SU-DHL-6 (cell line): ENCODE measurements around the gene MPEG1.

ENCODE experiments used
- H2AFZ ChIP-seq: fragments of 200-600 bp; sonication (generic); 2 replicates; pipeline ENCODE4 v1.6.1; 2014; ENCODE audit warnings: low read depth, mild to moderate bottlenecking, moderate library complexity, mixed read lengths, antibody characterized with exemption, low read length; ENCODE audit not compliant: severe bottlenecking
- H3F3A ChIP-seq: fragments of 200-600 bp; shearing (Covaris generic); 2 replicates; pipeline ENCODE4 v1.6.0; 2016; ENCODE audit warnings: antibody characterized with exemption, mild to moderate bottlenecking; ENCODE audit not compliant: insufficient read depth
- H3K27ac ChIP-seq: fragments of 200-600 bp; sonication (generic); 2 replicates; pipeline ENCODE4 v1.5.1; 2016; ENCODE audit warnings: low read depth, mild to moderate bottlenecking, low read length, moderate library complexity, mixed read lengths
- H3K27me3 ChIP-seq: fragments of 200-600 bp; sonication (generic), shearing (Covaris generic); 2 replicates; pipeline ENCODE4 v1.6.0; 2014; ENCODE audit warnings: mild to moderate bottlenecking, low read length
- H3K36me3 ChIP-seq: fragments of 200-600 bp; sonication (generic); 2 replicates; pipeline ENCODE4 v1.6.1; 2014; ENCODE audit warnings: mild to moderate bottlenecking, low read length, mixed read lengths
- H3K4me2 ChIP-seq: fragments of 300-600, 200-600 bp; shearing (Covaris generic), sonication (generic); 2 replicates; pipeline ENCODE4 v1.6.0; 2014; ENCODE audit warnings: low read length, low read depth, mild to moderate bottlenecking; ENCODE audit not compliant: poor library complexity, severe bottlenecking
- H3K4me3 ChIP-seq: fragments of 200-600 bp; sonication (generic); 2 replicates; pipeline ENCODE4 v1.5.1; 2014; ENCODE audit warnings: antibody characterized with exemption, low read length, mild to moderate bottlenecking, mixed read lengths; ENCODE audit not compliant: insufficient read depth, poor library complexity, severe bottlenecking
- H3K79me2 ChIP-seq: fragments of 200-600 bp; sonication (generic); 2 replicates; pipeline ENCODE4 v1.6.1; 2014; ENCODE audit warnings: mild to moderate bottlenecking, low read length, moderate library complexity; ENCODE audit not compliant: insufficient read depth
- H3K9ac ChIP-seq: fragments of 200-600 bp; sonication (generic); 2 replicates; pipeline ENCODE4 v1.7.0; 2014; ENCODE audit warnings: mild to moderate bottlenecking, low read length
- H3K9me2 ChIP-seq: fragments of 200-600 bp; sonication (generic); replicated peaks from 2 replicates; pipeline ENCODE4 v1.6.1; 2014; ENCODE audit warnings: low read length; ENCODE audit not compliant: insufficient read depth
- H3K9me3 ChIP-seq: fragments of 200-600 bp; sonication (generic); 2 replicates; pipeline ENCODE4 v1.6.1; 2014; ENCODE audit warnings: low read length, mixed read lengths; ENCODE audit not compliant: insufficient read depth
- H4K20me1 ChIP-seq: fragments of 200-600 bp; sonication (generic); 2 replicates; pipeline ENCODE4 v1.6.1; 2014; ENCODE audit warnings: low read depth, mild to moderate bottlenecking, antibody characterized with exemption, low read length, moderate library complexity, mixed read lengths
- EZH2phosphoT487 ChIP-seq: fragments of 200-600 bp; sonication (generic), shearing (Covaris generic); conservative IDR thresholded peaks from 2 replicates; pipeline ENCODE4 v1.6.1; 2018; ENCODE audit warnings: mild to moderate bottlenecking, antibody characterized with exemption, low read length, moderate library complexity, mixed read lengths
- TF ChIP-seq, protein P1 (sequence below): fragments of 200-600 bp; sonication (generic); IDR thresholded peaks from one replicate; pipeline ENCODE4 v1.5.1; 2017; ENCODE audit warnings: antibody characterized with exemption, mild to moderate bottlenecking, low read length, moderate library complexity; ENCODE audit not compliant: insufficient read depth, poor library complexity, severe bottlenecking

MPEG1 gene

DNA sequence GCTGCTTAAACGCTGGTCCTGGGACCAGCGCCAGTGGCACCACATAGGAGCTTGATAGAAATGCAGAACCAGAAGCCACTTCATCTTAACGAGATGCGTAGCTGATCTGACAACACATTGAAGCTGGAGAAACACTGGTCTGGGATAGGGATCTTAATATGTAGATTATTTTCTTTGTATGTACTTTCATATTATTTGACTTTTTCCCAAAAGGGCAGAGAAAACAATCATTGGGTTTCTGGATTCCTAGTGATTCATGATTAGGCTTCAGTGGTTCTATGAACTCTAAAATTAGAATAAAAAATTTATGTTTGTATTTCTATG is 12.3 kb downstream of the MPEG1 start:
- Histone ChIP-seq H3K4me3 (no peak overlapping the region), H3K79me2 (no peaks in the 10 kb centered on the region), H3K4me2 (no peak overlapping the region), H3K9me2 (no peaks in the 10 kb centered on the region), H3K9me3 (no peaks in the 10 kb centered on the region), H3K27ac (no peak overlapping the region), H2AFZ (no peak overlapping the region), H3K27me3 (no peaks in the 10 kb centered on the region), H4K20me1 (no peaks in the 10 kb centered on the region), H3K36me3 (peaks cover 6% of the 10 kb centered on the region; the same call in 1 of the 2 replicates), H3F3A (no peaks in the 10 kb centered on the region), H3K9ac (no peak overlapping the region)
- no peak for TF ChIP-seq EZH2phosphoT487
- TF ChIP-seq, protein P1, sequence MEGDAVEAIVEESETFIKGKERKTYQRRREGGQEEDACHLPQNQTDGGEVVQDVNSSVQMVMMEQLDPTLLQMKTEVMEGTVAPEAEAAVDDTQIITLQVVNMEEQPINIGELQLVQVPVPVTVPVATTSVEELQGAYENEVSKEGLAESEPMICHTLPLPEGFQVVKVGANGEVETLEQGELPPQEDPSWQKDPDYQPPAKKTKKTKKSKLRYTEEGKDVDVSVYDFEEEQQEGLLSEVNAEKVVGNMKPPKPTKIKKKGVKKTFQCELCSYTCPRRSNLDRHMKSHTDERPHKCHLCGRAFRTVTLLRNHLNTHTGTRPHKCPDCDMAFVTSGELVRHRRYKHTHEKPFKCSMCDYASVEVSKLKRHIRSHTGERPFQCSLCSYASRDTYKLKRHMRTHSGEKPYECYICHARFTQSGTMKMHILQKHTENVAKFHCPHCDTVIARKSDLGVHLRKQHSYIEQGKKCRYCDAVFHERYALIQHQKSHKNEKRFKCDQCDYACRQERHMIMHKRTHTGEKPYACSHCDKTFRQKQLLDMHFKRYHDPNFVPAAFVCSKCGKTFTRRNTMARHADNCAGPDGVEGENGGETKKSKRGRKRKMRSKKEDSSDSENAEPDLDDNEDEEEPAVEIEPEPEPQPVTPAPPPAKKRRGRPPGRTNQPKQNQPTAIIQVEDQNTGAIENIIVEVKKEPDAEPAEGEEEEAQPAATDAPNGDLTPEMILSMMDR = no peak

DNA sequence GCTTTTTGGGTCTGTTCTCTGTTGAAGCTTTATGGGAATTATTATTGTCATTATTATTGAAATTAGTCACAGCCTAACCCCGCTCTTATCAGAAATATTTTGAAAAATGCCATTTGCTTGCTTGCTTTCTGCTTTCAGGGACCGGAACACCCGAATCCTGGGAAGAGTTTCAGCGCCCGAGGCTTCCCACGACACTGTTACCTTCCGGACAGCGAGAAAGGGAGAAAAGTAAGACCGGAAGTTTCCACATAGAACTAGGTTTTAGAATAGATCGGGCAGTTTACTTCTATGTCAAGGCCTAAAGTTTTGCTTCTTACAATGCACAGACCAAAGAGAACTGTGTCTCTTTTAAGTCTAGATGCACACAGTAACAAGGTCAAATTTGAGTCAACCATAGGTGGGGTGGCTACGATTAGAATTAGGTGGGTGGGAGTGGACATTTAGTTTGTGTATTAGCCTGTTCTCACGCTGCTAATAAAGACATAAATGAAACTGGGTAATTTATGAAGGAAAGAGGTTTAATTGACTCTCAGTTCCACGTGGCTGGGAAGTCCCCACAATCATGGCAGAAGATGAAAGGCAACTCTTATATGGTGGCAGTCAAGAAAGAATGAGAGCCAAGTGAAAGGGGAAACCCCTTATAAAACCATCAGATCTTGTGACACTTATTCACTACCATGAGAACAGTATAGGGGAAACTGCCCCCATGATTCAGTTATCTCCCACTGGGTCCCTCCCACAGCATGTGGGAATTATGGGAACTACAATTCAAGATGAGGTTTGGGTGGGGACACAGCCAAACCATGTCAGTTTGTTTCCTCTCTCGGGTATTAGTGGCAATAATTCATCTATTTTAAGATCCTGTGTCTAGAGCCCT is 12.9 kb downstream of the MPEG1 start:
- no peaks in the 10 kb centered on the region for H3K9me3 ChIP-seq
- H3K4me3 ChIP-seq = no peak overlapping the region
- no peak overlapping the region for H3K27ac ChIP-seq
- no peaks in the 10 kb centered on the region for H4K20me1 ChIP-seq
- no peak overlapping the region for H3K4me2 ChIP-seq
- H3K9ac ChIP-seq = no peak overlapping the region
- no peaks in the 10 kb centered on the region for H3K27me3 ChIP-seq
- TF ChIP-seq EZH2phosphoT487 = no peak
- TF ChIP-seq, protein P1 = no peak
- H3K79me2 ChIP-seq = no peaks in the 10 kb centered on the region
- H3K9me2 ChIP-seq = no peaks in the 10 kb centered on the region
- no peaks in the 10 kb centered on the region for H3F3A ChIP-seq
- peaks cover 7% of the 10 kb centered on the region; the same call in 1 of the 2 replicates for H3K36me3 ChIP-seq
- no peak overlapping the region for H2AFZ ChIP-seq

DNA sequence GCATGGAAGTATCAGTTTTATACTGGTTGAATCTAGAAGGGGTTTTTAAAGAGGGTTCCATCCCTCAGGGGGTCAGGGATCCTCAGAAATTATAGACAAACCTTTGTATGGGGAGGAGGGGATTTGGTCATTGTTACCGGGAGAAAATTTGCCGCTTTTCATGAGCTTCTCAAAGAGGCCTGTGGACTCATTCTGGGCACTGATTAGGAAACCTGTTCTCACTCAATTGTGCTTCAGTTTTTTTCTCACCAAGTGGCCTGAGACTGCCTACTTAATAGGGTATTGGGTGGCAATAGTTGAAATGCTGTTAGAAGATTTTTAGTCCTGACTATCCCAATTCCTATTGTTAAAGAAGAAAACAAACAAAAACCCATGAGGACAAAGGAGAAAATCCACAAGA is 14.0 kb downstream of the MPEG1 start:
- Histone ChIP-seq H3K4me2 (no peak overlapping the region), H3K9me2 (no peaks in the 10 kb centered on the region), H4K20me1 (no peaks in the 10 kb centered on the region), H3K9ac (no peak overlapping the region), H3K79me2 (no peaks in the 10 kb centered on the region), H3K27me3 (no peaks in the 10 kb centered on the region), H2AFZ (no peak overlapping the region), H3K4me3 (no peak overlapping the region), H3K36me3 (peaks cover 7% of the 10 kb centered on the region; the same call in 1 of the 2 replicates), H3F3A (no peaks in the 10 kb centered on the region), H3K27ac (no peak overlapping the region), H3K9me3 (no peaks in the 10 kb centered on the region)
- no peak for TF ChIP-seq EZH2phosphoT487
- TF ChIP-seq, protein P1 = no peak
